ENCODE measurements around the gene MIPOL1.
A peak's percentile ranks its signal among the peaks of the same experiment; 100 is the strongest.

The MIPOL1 gene

DNA sequence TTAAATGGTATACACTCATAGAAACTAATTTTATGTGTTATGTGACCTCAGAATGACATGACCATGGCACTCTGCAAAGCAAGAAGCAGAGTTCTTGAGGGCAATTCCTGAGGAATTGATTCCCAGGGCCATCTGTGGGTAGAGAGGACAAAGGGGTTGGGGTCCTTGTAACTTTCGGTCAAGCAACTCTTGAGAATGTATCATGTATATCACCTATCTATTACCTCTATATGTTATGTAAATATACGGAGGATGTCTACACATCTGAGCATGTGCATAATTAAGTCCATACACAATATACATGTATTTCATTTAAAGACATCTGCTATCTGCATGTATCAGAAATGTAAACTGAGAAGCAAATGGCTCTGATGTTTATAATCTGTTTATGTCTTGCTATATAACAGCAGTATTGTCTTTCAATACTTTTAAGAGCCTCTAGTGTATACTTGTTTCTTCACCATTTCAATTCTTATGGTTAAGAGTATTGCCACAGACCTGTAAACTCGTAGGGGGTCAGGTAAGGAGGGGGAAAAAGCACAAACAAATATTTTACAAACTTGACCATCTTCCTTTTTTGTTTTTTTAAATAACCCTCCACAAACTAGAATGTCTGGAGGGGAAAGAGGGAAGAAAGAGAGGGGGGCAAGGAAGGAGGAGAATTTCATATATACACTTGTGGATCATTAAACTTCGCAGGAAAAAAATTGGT, 392.8 kb downstream of the MIPOL1 start:
- no peak for DNase-seq

DNA sequence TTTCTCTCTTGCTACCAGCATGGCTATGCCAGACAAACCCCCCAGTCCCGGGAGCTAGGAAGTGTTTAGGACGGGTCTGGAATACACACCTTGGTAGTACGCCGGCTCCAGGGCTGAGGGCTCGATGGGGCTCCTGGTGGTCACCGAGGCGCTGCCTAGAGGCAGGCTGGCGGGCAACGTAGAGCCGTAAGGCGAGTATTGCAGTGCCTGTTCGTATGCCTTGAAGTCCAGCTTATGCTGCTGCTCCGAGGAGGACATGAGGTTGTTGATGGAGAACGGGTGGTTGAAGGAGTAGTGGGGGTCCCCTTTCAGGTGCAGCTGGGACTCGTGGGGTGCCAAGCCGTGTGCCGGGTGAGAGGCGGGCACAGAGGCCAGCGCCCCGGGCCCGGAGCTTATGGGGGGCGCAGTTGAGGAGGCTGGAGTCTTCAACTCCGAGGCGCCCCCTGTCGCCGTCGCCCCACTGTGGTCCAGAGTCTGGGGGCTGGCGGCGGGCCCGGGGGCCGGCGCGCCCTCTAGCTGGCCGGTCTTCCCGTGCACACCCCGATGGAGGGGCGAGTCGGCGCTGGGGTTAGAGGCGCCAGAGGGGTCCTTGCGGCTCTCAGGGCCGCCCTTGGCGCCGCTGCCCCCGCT, 393.7 kb downstream of the MIPOL1 start:
- no peak for DNase-seq

- no peak for DNase-seq
Observed at GRCh38 chr14:37591941-37592481, 394.3 kb downstream of the MIPOL1 start.

- DNase-seq = no peak
Observed at GRCh38 chr14:37592482-37593408, 395.0 kb downstream of the MIPOL1 start.

GRCh38 chr14:37593511-37594237, 395.9 kb downstream of the MIPOL1 start:
- no peak for DNase-seq

DNA sequence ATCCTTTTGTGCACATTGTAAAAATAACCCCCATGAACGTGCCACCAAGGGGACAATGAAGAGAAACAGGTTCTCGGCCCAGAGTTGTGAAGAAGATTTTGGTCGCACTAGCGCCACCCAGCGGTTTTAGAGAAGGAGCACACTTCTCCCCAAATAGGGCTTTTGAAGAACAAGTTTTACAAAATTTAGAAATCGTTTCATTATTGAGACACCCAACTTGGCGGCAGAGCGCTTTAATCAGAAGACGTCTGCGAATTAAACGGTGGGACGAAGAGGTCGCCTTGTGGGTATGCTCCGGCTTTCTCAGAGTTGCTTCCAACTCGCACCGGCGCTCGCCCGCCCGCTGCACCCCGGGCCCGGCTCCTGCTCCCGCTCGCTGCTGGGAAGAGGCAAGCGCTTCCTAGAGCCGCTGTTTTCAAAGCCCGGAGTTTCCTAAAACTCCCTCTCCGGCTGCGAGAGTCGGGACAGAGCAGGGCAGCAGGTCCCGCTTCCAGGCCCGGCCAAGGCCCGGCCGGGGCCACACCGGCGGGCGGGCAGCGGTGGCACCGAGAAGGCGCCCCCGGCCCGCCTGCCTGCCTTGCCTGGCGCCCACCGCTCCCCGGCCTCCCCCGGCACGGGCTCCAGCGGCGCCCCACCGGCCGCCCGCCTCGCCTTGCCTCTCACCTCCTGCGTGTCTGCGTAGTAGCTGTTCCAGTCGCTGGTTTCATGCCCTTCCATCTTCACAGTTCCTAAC, 396.7 kb downstream of the MIPOL1 start:
- peak; percentile 78 to 85 (median 85) for DNase-seq

DNA sequence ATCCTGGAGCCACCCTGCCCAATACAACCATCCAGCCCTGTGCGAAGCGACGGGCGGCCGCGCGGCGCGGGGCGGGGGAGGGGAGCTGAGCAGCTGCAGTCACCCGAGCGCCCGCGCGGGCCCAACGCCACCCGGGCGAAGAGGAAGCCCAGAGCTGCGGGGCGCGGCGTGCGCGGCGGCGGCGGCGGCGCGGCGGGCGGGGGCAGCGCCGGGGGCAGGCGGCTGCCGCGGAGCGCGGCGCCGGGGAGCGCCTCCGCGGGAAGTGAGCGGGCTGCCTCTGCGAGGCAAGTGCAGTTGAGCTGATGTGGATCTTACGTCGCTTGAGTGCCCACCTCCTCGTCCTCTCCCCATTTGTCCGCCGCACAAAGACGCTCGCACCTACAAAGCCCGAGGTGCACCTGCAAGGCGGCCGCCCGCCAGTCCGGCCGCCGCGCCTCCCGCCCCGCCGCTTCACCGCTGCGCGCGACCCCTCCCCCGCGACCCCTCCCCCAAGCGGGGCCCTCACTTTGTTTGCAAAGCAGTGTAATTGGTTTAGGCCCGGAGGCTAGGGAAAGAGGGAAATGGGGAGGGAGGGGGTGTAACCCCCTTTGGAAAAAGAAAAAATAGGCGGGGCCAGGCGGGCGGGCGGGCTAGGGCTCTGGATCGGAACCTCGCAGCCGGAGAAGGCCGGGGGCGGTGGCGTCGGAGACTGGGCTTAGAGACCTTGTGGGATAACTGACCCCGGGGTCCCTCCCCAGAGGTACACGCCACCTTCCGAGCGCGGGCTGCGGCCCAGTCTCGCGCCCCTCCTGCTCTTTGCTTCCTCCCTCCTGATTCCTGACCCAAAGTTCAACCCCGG, 397.5 kb downstream of the MIPOL1 start, which contains the start of the genes FOXA1 and TTC6:
Gene FOXA1 (minus strand): TSS at position 279 of the 838 bp plus-strand sequence. CDS start 277 bp downstream, at position 2.
Gene TTC6 (plus strand): TSS at position 659 of the 838 bp plus-strand sequence. CDS start 26,436 bp downstream, outside the sequence.
- peak; percentile 47 to 74 (median 59) for DNase-seq

GRCh38 chr14:37595809-37596621, 398.3 kb downstream of the MIPOL1 start:
- peak; percentile 81 to 85 (median 84) for DNase-seq

DNA sequence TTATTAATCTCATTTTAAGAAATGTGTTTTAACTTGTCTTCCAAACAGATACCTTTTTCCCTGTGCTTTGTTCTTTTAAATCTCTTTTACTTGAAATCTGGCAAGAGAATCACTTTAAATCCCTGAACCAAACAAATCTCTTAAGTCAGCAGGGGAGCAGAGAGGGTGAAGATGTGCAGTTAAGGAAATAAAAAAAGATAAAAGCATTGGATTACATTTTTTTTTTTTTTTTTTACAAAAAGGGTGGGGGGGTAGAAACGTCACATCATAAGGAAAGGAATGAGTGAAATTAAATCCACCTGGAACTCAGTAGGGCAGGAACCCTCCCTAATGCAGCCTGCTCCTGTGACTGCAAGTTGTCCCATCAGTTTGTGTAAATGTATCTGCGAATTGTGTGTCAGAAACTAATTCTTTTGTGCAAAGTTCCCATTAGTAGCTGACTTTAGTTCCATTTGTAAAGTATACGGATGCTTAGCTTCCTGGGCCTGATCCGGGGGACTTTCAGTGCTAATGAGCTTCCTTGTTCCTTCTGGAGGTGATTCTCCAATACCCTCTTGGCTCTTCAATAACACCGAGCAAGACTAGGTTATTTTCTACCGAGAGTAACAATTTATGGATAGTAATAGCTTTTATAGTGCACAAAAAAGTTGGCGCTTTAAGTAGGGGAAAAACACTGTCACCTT, 399.2 kb downstream of the MIPOL1 start:
- no peak for DNase-seq

GRCh38 chr14:37597538-37597913, 399.8 kb downstream of the MIPOL1 start:
- no peak for DNase-seq

GRCh38 chr14:37597914-37598746, 400.4 kb downstream of the MIPOL1 start:
- DNase-seq = no peak

- no peak for DNase-seq
Observed at GRCh38 chr14:37598747-37599506, 401.2 kb downstream of the MIPOL1 start.

- DNase-seq = peak in 1 of 3 donors; percentile 13
Observed at GRCh38 chr14:37599507-37600368, 402.0 kb downstream of the MIPOL1 start.

DNA sequence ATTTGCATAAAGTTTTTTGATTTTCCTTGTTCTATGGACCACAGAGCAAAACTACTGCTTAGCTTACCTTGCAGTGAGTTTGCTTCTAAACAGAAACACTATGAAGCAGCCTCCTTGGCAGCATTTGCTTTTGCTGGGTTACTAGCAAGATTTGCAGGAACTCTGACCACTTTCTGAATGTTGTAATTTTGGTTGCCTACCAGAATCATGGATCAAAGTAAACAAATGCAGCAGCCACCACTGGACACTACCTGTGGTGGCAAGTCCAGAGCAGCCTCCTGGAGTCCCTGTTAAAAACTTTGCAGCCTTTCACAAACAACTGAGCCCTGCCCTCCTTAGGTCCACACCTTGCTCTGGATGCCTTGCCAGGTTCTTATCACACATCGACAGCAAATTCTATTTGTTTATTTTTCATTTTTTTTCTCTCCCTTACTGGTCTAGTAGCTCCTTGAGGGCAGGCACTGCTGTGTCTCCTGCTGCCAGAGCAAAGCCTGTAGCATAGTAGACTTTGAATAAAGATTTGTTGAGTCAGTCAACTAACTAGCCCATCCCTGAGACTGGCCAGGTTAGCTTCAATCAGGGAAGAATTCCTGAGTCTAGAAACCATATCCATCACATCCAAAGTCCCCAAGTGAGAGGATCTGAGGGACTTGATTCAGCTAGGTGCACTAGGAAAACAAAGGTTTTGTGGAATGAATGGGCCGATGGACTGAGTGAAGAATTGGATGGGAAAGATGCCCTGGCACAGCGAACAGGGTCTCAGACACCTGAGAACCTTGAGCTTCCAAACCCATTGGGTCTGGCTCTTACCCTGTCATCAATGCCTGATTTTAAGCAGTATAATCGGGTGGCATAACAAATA, 403.4 kb downstream of the MIPOL1 start:
- DNase-seq = no peak

DNA sequence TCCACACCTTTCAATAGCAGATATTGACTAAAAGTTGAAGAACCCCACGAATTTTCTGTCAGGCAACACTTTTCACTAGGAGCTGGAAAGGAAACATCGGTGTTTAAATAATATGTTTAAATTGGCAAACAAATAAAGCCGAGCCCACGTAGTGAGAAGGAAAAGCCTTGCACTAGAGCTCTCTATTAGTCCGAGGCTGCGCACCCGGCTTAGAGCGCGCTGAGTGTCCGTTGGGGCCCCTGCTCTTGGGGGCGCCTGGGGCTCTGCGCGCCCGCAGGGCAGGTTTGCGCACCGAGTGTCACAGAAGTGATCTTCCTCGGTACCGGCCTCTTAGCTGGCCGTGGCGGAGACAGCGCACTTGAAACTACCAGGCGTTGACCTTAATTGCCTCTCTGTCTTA, 404.1 kb downstream of the MIPOL1 start:
- DNase-seq = no peak
